CD4-positive, alpha-beta T cell treated with Interleukin-17A for 1 hour (primary cell): ENCODE data around the gene C19orf53.

Experiments
- DNase-seq: peaks from one replicate; pipeline ENCODE4 v3.0.0-alpha.2; 2020

The C19orf53 gene

DNA sequence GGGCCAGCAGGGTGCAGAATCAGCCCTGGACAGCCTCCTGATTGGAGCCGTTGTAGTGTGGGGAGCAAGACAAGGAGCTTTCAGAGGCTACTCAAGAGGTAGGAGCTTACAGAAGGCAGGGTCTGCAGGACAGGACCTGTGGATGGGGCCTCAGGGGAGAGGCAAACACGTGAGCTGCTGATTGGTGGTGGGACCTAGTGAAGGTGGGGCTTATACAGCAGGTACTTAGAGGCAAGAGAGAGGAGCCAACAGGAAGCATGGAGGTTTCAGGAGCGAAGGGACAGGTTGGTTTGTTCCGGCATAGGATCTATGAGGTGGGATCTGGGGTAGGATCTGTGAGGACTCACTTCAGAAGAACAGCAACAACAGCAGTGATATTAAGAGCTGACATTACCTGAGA lies 53.4 kb downstream of the C19orf53 start:
- peak; percentile 34 for DNase-seq
